GM19328 (cell line): ENCODE data around the gene PDILT.

Experiments used
- ATAC-seq: cut with Tn5 transposase; IDR thresholded peaks from one replicate; pipeline ENCODE4 v1.9.1; 2021; ENCODE audit warnings: mild to moderate bottlenecking, moderate library complexity; ENCODE audit not compliant: unreplicated experiment

The PDILT gene

DNA sequence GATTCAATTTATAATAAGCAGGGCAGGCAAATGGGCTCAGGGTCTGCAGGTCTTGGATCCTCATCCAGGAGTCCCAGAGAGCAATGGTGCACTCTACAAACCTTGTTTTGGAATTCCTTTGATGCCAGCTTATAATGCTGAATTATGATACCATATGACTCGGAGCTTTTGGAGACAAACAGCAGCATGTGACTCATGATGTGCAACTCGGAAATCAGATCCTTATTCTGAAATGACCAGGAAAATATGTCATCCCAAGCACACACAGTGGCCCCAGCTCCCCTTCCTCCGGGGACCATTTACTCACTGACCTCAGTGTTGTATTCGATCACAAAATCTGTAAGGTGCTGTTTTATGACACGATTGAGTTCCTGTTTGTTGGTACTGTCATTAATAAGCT, 31.8 kb downstream of the PDILT start:
- no peak for ATAC-seq

DNA sequence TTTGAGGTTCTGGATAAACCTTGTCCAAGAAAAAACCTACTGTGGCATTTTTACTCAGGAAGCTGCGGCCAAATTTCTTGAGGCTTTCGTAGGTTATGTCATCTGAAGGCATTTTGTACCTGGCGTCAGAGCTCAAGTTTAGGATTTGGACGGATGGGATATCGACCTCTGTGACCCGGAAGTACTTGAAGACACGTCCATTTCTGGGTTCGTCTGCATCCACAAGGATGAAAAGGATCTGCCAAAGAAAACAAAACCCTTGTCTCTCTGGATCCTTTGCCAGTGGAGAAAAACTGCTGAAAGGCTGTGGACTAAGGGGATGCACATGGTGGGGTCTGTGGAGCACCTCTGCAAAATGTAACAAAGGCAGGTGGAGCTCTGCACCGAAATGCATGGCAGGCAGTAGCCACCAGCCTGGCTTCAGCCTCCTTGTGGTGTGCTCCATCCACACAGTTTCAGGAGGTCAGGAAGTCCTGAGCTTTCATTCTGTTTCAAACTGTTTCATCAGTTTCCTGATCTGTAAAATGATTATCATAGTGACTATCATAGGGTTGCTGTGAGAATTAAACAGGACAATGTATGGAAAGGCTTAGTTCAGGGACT, 35.0 kb downstream of the PDILT start:
- ATAC-seq: no peak

DNA sequence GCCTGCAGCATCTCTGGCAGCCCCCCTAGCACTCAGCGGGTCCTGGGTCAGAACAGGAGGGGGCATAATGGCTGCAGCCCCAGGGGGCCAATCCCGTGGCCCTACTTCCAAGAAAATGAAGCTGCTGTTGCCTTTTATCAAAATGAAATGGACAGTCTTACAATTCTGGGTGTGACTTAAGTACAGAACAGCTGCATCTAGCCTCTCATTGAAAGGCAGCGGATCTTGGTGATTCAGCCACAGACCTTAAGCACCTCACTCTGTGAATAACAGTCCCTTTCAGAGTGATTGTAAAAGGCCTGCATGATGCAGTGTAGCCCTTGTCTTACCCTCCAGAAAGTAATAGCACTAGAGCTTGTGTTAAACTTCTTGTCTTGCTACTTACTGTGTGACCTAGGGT, 40.5 kb downstream of the PDILT start:
- no peak for ATAC-seq

DNA sequence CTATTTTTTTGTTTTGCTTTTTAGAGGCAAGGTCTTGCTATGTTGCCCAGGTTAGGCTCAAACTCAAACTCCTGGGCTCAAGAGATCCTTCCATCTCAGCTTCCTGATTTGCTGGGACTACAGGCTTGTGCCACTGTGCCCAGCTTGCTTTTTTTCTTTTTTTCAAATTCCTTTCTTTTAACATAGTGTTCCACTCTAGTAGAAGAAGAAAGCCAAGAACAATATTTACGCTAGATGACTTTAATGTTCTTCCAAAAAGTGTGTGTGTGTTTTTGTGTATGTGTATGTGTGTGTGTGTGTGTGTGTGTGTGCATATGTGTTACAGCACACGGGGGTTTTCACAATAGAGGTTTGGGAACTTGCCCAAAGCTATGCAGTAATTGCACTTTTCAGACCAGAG, 41.3 kb downstream of the PDILT start:
- ATAC-seq: no peak

DNA sequence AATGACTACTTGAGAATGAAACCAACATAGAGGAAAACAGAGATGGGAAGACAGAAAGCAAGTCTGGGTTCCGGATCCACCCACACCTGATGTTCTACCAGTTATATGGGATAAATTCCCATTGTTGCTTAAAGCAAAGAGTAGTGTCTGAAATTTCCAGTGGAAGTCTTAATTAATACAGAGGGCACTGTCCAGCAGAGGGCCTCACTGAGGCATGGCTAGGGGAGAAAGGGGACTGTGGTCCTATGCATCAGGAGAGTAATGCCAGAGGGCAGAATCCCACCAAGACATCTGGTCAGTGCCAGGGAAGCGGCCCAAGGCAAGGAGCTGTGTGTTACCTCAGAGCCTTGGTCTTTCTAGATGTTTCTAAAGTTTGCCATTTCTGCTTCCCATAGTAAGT, 44.5 kb downstream of the PDILT start:
- ATAC-seq: no peak

DNA sequence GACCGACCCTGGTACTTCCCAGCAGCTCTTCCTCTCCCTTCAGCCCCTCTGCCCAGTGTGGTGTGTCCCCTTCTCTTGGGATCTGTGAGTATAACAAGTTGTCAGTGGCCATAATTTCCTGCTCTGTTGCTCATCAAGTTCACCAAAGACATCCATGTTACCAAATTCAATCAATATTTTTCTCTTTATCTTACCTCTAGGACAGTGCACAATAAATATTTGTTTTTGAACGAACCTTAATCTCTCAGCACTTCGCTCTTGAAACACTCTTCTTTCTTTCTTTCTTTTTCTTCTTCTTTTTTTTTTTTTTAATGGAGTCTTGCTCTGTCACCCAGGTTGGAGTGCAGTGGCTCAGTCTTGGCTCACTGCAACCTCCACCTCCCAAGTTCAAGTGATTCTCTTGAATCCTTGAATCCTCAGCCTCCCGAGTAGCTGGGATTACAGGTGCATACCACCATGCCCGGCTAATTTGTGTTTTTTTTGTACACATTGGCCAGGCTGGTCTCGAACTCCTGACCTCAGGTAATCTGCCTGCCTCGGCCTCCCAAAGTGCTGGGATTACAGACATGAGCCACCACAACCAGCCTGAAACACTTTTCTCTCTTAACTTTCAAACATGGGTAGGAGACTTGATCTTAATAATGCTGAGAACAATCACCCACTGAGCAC, 49.3 kb downstream of the PDILT start:
- no peak for ATAC-seq

DNA sequence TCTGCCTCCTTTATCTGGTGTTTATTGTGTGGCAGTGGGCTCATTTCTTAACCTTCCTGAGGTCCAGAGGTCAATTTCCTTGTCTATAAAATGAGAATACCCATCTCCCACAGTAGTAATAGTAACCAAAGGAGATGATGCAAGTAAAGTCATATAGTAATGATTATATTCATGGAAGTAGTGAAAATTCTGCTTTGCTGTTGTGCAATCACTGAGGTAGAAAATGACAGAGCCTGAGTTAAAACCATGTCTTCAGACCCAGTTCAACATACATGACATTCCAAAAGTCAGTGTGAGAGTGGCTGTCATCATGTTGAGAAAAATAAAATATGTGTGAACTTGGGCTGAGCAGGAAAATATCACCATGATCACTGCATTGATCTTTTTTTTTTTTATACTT, 51.2 kb downstream of the PDILT start:
- ATAC-seq: no peak

DNA sequence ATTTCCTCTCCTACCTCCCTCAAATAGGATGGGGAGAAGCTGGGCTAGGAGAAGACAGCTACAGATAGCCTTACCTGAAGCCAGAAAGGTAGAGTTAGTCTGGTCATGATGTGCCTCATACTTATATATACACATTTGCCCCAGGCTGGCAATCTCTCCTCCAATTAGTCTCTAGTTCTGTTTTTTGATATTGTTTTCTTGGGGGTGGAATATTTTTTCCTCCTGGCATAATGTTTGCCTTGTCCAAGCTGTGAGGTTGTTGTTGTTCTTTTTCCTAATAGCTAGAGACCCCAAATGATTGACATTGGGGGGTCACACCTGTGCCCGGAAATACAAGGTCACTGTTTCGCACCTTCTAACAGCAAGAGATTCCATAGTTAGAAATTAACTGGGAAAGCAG, 51.9 kb downstream of the PDILT start, which contains the start of gene UMOD:
Gene UMOD, minus strand, starts transcription at position 101 of the 400 bp plus-strand sequence. CDS start 1,978 bp downstream, outside the sequence.
- no peak for ATAC-seq

DNA sequence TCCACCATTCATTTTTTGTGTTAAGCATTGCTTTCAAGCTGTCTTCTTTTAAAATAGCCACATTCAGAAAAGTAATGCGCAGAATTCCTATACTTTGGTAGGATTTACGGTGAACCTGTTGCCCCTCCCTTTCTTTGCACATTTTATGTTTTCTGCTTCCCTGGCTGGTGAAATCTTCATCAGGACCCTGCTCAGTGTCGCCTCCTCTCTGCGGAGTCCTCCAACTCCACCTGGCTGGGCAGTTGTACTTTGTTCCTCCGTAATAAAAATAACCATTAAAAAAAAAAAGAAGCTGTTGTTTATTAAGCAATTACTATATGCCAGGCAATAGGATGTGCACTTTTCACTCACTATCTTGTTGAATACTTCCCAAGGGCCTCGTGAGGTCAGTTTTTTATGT, 54.9 kb downstream of the PDILT start:
- no peak for ATAC-seq

DNA sequence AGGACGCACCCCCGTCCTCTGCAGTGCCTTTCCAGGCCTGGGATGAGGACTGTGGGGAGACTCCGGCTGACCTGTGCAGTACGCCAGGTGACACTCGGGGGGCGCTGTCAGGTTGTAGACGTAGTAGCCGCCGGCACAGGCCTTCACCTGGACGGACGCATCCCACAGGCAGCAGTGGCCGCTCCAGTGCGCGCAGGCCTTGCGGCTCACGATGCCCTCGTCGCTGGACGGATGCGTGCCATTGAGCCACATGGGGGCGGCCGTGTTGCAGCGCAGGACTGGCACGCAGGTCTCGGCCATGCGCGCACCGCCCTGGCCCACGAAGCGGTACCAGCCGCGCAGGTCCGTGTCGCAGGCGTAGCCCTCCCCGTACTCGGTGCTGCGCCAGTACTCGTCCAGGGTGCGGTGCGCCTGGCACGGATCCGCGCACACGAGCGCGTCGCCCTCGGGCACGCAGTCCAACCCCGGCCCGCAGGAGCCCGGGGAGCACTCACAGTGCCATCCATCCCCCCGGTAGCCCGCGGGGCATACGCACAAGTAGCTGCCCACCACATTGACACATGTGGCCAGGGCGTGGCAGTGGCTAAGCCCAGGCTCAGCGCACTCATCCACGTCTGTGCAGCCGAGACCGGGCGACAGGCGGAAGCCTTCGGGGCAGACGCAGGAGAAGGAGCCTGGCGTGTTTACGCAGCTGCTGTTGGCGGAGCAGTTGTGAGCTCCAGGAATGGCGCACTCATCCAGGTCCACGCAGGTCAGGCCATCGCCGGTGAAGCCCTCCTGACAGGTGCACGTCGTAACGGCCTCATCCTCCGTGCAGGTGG, 56.0 kb downstream of the PDILT start:
- ATAC-seq: no peak

DNA sequence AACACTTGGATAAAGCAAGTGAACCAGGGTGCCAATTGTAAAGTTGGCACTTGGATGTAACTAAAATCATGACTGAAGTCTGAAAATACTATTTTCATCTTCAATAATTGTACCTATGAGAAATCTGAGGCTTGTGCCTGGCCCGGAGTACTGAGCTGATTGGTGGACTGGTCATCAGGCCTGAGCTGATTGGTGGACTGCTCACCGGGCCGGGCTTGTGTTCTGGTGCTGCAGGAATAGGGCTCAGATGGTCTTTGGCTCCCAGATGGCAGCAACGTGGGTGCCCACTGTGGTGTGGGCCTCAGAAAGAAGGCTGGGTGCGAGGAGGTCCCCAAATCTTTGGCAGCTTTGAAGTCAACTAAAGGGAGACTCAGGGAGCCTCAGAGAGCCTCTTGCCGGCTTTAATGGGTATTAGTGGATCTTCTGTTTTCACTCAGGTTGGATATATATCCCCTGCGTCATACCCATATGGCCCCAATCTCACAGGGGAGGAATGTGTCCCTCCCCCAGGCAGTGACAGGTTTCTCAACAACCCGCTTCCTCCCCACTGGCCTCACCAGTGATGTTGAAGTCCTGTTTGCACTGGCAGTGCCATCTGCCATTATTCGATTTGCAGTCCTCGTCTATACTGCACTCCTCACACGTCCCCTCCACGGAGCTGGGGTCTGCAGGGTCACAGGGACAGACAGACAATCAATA, 56.7 kb downstream of the PDILT start:
- ATAC-seq: no peak

DNA sequence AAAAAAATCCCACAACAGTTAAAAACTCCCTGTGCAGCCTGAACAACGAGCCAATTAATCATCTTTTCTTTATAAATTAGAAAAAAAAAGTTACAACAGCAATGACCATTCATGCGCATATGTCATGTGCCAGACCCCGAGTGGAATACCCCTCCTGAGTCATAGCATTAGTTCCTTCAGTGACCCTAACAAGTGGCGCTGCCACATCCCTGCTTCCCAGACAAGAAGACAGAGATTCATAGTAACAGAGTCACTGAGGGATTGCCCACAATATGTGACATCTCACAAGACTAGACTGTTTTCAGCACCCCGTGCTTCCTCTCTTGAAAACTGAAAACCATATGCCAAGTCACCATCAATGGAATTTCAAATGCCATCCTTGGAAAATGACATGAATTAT, 59.9 kb downstream of the PDILT start:
- no peak for ATAC-seq

DNA sequence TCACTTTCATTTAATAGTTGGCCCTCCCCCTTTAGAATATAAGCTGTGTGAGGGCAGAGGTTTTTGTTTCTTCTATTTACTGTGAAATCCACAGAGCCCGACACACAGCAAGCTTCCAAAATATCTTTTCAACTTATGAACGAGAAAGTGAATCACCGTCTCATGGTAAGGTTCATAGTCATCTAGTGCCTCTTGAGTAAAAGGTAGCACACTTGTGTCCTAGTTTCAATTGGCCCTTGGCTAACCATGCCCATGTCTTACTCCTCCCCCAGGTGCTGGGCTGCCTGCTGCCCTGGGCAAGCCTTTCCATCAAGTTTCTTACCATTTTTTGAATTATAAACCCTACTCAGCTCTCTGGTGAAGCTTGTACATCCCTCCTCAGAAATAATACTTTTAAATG, 64.8 kb downstream of the PDILT start:
- ATAC-seq: no peak

DNA sequence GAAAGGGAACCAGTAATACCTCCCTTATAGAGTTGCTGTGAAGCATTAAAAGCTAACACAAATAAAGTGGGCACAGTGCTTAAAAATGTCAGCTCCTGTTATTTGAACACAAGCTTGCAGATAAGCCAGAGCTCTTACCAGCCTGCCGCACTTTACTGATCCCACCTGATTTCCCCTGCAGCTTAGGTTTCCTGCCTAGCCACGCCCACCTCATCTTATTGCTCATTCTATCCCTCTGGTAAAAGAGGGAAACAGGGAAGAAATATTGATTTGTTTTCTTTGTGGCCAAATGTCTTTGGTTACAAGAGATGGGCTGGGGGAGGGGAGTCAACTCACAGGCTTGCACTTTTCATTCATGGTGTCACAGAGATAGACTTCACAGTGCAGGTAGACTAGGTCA, 67.6 kb downstream of the PDILT start:
- no peak for ATAC-seq

DNA sequence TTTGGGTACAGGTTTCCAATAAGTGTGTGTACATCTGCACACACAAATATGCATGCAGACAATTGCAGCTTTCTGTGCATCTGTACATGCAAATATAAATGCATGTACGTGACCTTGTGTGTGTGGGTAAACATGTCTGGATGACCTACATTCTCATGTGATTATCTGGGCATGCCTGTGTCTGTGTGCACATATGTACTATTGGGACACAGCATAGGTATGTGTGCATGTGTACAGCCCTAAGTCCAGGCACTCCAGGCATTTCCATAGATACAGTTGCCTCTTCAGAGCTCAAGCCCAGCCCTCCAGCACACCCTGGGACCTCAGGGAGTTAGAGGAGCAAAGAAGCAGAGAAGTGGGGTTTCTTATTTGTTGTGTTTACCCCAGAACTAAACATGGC, 70.1 kb downstream of the PDILT start:
- no peak for ATAC-seq

DNA sequence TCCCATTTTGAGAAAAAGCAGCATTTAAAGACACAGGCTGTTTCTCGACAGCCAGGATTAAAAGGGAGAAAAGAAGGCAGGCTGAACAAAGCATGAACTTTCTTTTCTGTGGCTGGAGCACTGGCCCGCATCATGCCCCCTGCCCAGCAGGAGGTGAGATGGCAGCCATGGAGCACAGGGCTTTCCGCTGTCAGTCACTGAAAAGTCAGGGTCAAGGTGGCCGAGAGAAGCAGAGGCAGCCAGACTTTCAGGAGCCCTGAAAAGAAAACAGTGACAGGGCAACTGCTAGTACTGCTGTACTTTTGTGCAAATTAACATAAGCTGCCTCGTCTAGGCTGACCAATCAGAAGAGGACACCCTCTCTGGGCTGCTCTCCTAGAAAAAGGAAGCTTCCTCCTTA, 71.4 kb downstream of the PDILT start:
- no peak for ATAC-seq

DNA sequence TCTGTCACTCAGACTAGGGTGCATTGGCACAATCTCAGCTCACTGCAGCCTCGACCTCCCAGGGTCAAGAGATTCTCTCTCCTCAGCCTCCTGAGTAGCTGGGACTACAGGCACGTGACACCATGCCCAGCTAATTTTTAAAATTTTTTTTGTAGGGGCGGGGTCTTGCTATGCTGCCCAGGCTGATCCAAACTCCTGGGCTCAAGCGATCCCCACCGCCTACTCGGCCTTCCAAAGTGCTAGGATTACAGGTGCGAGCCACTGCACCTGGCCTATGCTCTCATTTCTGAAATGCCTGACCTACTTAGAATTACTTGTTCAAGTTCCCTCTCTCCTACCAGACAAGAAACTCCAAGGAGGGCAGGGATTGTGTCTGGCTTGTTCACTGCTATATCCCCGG, 72.1 kb downstream of the PDILT start:
- ATAC-seq: no peak

DNA sequence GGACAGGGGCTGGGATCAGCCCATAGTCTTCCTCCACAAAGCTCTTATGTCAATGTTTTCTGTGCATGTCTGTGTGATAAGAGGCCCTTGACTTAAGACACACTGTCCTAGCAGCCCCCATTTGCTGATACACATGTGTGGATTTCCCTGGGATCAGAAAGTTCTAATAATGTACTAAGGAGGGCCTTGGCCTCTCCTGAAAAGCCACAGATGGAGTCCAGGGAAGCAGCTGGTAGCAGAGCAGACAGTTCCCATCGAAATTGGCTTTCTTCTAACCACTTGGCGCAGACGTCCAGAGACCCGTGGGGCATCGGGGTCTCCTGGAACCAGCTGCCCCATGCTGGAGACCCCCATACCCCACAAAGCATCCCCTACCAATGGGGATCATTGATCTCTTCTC, 72.9 kb downstream of the PDILT start:
- no peak for ATAC-seq

DNA sequence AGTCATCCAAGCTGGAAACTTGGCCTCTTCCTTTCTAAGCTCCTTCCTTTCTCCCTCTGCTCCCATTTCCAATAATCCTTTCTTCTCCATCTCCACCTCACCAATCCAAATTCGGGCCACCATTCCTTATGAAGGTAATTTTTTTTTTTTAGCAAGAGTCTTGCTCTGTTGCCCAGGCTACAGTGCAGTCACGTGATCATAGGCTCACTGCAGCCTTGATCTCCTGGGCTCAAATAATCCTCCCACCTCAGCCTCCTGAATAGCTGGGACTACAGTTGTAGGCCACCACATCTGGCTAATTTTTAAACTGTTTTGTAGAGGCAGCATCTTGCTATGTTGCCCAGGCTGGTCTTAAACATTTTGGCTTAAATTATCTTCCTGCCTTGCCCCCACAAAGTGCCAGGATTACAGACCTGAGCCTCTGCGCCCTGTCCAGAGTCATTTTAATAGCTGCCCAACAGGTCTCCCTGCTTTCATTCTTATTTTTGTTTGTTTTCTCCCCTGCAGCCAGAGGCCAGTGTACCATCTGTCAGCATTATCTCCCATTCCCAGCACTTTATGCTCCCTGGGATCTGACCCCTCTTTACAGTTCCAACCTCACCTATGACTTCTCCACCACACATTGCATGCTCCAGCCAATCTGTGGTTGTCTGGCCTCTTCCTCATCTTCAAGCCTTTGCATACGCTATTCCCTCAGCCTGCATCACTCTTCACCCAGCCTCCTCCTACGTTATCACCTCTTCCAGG, 75.0 kb downstream of the PDILT start:
- no peak for ATAC-seq

DNA sequence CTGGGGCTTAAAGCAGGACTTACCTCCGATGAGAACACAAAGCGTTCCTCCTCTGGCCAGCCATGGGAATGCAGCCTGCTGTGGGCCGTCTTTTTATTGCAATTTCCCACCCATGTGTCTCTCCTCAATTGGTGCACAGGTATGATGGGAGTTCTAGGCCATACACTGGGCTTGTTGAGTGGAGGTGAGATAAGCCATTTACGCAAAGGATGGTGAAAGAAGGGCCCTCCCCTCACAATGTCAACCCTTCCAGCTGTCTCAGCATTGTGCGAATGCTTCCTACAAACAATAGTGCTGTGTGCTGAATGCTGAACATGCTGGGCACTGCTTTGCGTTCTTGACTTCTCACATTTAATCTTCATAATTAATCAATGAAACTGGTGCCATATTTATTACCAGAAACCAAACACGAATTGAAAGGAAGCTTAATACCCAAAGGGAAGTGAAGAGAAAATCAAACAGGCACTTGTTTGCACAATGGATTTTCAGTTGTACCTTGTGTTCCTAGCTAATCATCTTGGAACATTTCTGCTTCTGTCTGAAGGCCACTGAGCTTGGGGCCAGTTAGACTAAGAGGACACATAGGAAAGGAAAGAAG, 77.0 kb downstream of the PDILT start, which contains the start of gene GP2:
Gene GP2, minus strand, starts transcription at position 70 of the 598 bp plus-strand sequence. CDS start 1,082 bp downstream, outside the sequence.
- no peak for ATAC-seq
